ENCODE results near the gene MED29. TPM values are rescaled to one million over a fixed set of nuclear protein-coding genes. Genes with fewer than 3 reads are reported as not detected.

Gene MED29
- total and polyA plus RNA-seq, 2 experiments from 2014 or later, result 26.1 to 62.0 TPM

DNA sequence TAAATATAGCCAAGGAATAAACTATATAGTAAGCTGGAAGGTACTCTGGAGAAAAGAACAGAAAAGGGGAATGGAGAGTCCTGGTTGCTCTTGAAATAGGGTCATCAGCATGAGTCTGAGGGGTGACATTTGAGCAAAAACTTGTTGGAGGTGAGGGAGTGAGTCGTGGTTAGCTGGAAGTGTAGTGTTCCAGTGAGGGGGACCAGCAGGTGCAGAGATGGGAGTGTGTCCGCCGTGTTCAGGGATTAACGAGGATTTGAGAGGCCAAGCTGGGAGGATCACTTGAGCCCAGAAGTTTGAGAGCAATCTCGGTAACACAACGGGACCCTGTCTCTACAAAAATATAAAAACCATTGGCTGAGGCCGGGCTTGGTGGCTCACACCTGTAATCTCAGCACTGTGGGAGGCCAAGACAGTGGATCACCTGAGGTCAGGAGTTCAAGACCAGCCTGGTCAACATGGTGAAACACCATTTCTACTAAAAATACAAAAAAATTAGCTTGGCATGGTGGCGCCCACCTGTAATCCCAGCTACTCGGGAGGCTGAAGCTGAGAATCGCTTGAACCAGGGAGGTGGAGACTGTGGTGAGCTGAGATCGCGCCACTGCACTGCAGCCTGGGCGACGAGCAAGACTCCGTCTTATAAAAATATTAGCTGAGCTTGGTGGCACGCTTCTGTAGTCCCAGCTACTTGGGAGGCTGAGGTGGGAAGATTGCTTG, 55.3 kb downstream of the MED29 start:
- Mint-ChIP-seq H3K4me1 (peaks cover 10% of the 10 kb centered on the region), H3K36me3 (ENCODE audit: low read depth) (peaks cover 27% of the 10 kb centered on the region), H3K4me3 (peak overlapping the region; percentile 94), H3K27ac (no peak overlapping the region; the same call in 1 of the 2 replicates), H3K9me3 (peaks cover 4% of the 10 kb centered on the region; the same call in 1 of the 3 replicates), H3K27me3 (ENCODE audit: insufficient read depth, low read depth, poor library complexity) (peaks cover 14% of the 10 kb centered on the region)
- Histone ChIP-seq H3F3A (replicated peaks; ENCODE audit: low read depth) (no peaks in the 10 kb centered on the region), H4K20me1 (replicated peaks; ENCODE audit: insufficient read depth) (peaks cover 21% of the 10 kb centered on the region), H3K79me2 (replicated peaks; ENCODE audit: insufficient read depth) (peaks cover 67% of the 10 kb centered on the region), H3K27ac (ENCODE audit: low read depth) (peak overlapping the region; percentile 81; the same call in 1 of the 2 replicates), H3K36me3 (ENCODE audit: insufficient read depth) (no peaks in the 10 kb centered on the region; the same call in 1 of the 2 replicates), H3K27me3 (ENCODE audit: insufficient read depth) (no peaks in the 10 kb centered on the region), H3K9me2 (ENCODE audit: insufficient read depth) (no peaks in the 10 kb centered on the region), H3K4me3 (peak overlapping the region; percentile 76), H3K4me2 (peak overlapping the region; percentile 86), H3K4me1 (ENCODE audit: insufficient read depth) (peaks cover 4% of the 10 kb centered on the region; the same call in 1 of the 2 replicates), H2AFZ (no peak overlapping the region)
- TF ChIP-seq POLR2AphosphoS5 (IDR thresholded peaks at IDR 0.05; ENCODE audit: low read depth) (no peak), ETS1 (IDR thresholded peaks at IDR 0.05) (no peak), ZNF114 (CRISPR knock-in tag; IDR thresholded peaks at IDR 0.05) (no peak), REST (IDR thresholded peaks at IDR 0.05; ENCODE audit: unreplicated experiment) (no peak), STAT1 (IDR thresholded peaks at IDR 0.05; ENCODE audit: unreplicated experiment) (no peak), EZH2phosphoT487 (IDR thresholded peaks at IDR 0.05; ENCODE audit: unreplicated experiment) (no peak), EZH2 (IDR thresholded peaks at IDR 0.05; ENCODE audit: low read depth, unreplicated experiment) (no peak)
- ATAC-seq (no peak), DNase-seq (ENCODE audit: low spot score) (no peak)

DNA sequence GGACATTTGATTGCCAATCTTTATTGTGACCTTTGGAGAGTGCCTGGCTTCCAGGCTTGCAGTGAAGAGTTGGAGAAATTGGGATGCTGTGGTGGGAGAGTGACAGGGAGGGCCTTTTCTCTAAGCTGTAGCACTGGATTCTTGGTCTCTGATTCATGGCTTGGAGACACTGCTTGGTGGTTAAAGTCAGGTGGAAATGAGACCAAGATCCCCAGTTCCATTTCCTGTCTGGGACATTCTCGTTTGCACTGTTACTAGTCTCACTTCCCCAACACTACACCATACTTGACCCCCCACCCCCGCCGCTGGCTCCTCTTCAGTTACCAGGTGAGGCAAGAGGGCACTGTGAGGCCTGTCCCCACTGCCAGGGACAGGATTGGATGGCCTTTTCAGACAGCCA, 57.1 kb downstream of the MED29 start:
- Mint-ChIP-seq H3K4me3 (no peak overlapping the region), H3K36me3 (ENCODE audit: low read depth) (peaks cover 42% of the 10 kb centered on the region), H3K27ac (no peak overlapping the region), H3K27me3 (ENCODE audit: insufficient read depth, low read depth, poor library complexity) (peaks cover 14% of the 10 kb centered on the region), H3K4me1 (peaks cover 10% of the 10 kb centered on the region), H3K9me3 (peaks cover 4% of the 10 kb centered on the region; the same call in 1 of the 3 replicates)
- no peaks in the 10 kb centered on the region for H3F3A ChIP-seq (replicated peaks; ENCODE audit: low read depth)
- H3K27me3 ChIP-seq (ENCODE audit: insufficient read depth), result no peaks in the 10 kb centered on the region
- no peaks in the 10 kb centered on the region for H3K9me2 ChIP-seq (ENCODE audit: insufficient read depth)
- no peaks in the 10 kb centered on the region; the same call in 1 of the 2 replicates for H3K36me3 ChIP-seq (ENCODE audit: insufficient read depth)
- H3K79me2 ChIP-seq (replicated peaks; ENCODE audit: insufficient read depth), result peaks cover 84% of the 10 kb centered on the region
- no peak overlapping the region for H3K4me2 ChIP-seq
- no peak for DNase-seq (ENCODE audit: low spot score)
- 0 out of 2 replicates have a peak overlapping the region, but pooled peaks have one; percentile 32 for H3K27ac ChIP-seq (ENCODE audit: low read depth)
- no peak overlapping the region for H2AFZ ChIP-seq
- H3K4me3 ChIP-seq, result no peak overlapping the region
- no peak for ATAC-seq
- peaks cover 28% of the 10 kb centered on the region for H4K20me1 ChIP-seq (replicated peaks; ENCODE audit: insufficient read depth)
- peaks cover 4% of the 10 kb centered on the region; the same call in 1 of the 2 replicates for H3K4me1 ChIP-seq (ENCODE audit: insufficient read depth)
- no peak for TF ChIP-seq JUNB (IDR thresholded peaks at IDR 0.05; ENCODE audit: unreplicated experiment)
- TF ChIP-seq EZH2 (IDR thresholded peaks at IDR 0.05; ENCODE audit: low read depth, unreplicated experiment), result no peak
- no peak for TF ChIP-seq ETS1 (IDR thresholded peaks at IDR 0.05)
- no peak for TF ChIP-seq STAT1 (IDR thresholded peaks at IDR 0.05; ENCODE audit: unreplicated experiment)
- TF ChIP-seq POLR2AphosphoS5 (IDR thresholded peaks at IDR 0.05; ENCODE audit: low read depth), result no peak
- TF ChIP-seq ZNF331 (CRISPR knock-in tag; IDR thresholded peaks at IDR 0.05; ENCODE audit: low read depth), result no peak
- no peak for TF ChIP-seq REST (IDR thresholded peaks at IDR 0.05; ENCODE audit: unreplicated experiment)
- TF ChIP-seq, protein P1, sequence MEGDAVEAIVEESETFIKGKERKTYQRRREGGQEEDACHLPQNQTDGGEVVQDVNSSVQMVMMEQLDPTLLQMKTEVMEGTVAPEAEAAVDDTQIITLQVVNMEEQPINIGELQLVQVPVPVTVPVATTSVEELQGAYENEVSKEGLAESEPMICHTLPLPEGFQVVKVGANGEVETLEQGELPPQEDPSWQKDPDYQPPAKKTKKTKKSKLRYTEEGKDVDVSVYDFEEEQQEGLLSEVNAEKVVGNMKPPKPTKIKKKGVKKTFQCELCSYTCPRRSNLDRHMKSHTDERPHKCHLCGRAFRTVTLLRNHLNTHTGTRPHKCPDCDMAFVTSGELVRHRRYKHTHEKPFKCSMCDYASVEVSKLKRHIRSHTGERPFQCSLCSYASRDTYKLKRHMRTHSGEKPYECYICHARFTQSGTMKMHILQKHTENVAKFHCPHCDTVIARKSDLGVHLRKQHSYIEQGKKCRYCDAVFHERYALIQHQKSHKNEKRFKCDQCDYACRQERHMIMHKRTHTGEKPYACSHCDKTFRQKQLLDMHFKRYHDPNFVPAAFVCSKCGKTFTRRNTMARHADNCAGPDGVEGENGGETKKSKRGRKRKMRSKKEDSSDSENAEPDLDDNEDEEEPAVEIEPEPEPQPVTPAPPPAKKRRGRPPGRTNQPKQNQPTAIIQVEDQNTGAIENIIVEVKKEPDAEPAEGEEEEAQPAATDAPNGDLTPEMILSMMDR (conservative IDR thresholded peaks at IDR 0.05; ENCODE audit: low read depth in 2 of 2), result no peak
- no peak for TF ChIP-seq ZNF114 (CRISPR knock-in tag; IDR thresholded peaks at IDR 0.05)
- TF ChIP-seq CREB1 (CRISPR knock-in tag; IDR thresholded peaks at IDR 0.05; ENCODE audit: low read depth), result no peak
